ENCODE results near the gene PPP4R1. TPM values are rescaled to one million over a fixed set of nuclear protein-coding genes. Genes with fewer than 3 reads are reported as not detected.

The PPP4R1 gene
- polyA plus RNA-seq, 1 donor from 2014 or later, result 127 TPM

DNA sequence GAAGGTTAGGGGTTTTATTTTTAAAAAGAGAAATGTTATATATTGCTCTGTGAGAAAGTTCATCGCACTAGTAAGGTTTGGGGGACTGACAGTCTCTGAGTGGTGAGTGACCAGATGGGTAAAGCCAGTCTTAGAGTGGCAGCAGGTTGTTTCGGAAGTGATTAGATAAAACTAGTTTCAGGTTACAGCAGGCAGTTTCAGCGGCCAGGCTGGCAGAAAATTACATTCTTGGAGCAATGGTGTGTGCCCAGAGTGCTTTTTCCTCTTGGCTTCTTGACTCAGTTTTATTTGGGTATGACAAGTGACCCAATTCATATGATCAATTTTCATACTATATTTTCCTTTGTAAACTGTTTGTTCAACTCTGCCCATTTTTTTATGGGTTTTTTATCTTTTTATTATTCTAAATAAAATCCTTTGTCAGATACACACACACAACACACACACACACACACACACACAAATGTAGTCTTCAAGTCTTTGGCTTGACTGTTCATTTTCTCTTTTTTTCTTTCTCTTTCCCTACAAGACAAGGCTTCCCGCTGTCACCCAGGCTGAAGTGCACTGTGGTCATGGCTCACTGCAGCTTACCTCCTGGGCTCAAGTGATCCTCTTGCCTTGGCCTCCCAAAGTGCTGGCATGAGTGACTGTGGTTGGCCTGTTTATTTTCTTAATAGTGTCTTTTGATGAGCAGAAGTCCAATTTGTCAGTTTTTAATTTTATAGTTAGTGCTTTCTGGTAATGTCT is 108.1 kb downstream of the PPP4R1 start:
- Histone ChIP-seq H3F3A (ENCODE audit: insufficient read depth, low read length, poor library complexity, severe bottlenecking) (no peaks in the 10 kb centered on the region), H3K9me3 (ENCODE audit: low read length) (no peaks in the 10 kb centered on the region), H3K27ac (ENCODE audit: low read length) (no peak overlapping the region), H3K4me3 (ENCODE audit: low read length) (no peak overlapping the region), H2AFZ (ENCODE audit: low read depth, low read length) (no peak overlapping the region), H3K4me2 (ENCODE audit: low read length) (no peak overlapping the region), H3K27me3 (ENCODE audit: insufficient read depth, low read depth, low read length) (no peaks in the 10 kb centered on the region), H3K36me3 (ENCODE audit: insufficient read depth, low read length) (no peaks in the 10 kb centered on the region), H3K9ac (ENCODE audit: low read length) (no peak overlapping the region), H4K20me1 (ENCODE audit: insufficient read depth) (no peaks in the 10 kb centered on the region), H3K79me2 (replicated peaks; ENCODE audit: insufficient read depth, low read length) (peaks cover 15% of the 10 kb centered on the region), H3K9me2 (ENCODE audit: insufficient read depth, low read length) (no peaks in the 10 kb centered on the region)
- TF ChIP-seq EZH2 (IDR thresholded peaks at IDR 0.05; ENCODE audit: borderline replicate concordance, insufficient read depth, low read length, poor library complexity, severe bottlenecking) (no peak), SMC3 (conservative IDR thresholded peaks at IDR 0.05; ENCODE audit: poor library complexity) (no peak), EP300 (conservative IDR thresholded peaks at IDR 0.05; ENCODE audit: poor library complexity, severe bottlenecking) (no peak), MXI1 (conservative IDR thresholded peaks at IDR 0.05; ENCODE audit: poor library complexity, severe bottlenecking) (no peak), RAD21 (conservative IDR thresholded peaks at IDR 0.05) (no peak), POLR2AphosphoS5 (IDR thresholded peaks at IDR 0.05) (no peak), TAF1 (IDR thresholded peaks at IDR 0.05; ENCODE audit: low read depth) (no peak)
- TF ChIP-seq, protein P1, sequence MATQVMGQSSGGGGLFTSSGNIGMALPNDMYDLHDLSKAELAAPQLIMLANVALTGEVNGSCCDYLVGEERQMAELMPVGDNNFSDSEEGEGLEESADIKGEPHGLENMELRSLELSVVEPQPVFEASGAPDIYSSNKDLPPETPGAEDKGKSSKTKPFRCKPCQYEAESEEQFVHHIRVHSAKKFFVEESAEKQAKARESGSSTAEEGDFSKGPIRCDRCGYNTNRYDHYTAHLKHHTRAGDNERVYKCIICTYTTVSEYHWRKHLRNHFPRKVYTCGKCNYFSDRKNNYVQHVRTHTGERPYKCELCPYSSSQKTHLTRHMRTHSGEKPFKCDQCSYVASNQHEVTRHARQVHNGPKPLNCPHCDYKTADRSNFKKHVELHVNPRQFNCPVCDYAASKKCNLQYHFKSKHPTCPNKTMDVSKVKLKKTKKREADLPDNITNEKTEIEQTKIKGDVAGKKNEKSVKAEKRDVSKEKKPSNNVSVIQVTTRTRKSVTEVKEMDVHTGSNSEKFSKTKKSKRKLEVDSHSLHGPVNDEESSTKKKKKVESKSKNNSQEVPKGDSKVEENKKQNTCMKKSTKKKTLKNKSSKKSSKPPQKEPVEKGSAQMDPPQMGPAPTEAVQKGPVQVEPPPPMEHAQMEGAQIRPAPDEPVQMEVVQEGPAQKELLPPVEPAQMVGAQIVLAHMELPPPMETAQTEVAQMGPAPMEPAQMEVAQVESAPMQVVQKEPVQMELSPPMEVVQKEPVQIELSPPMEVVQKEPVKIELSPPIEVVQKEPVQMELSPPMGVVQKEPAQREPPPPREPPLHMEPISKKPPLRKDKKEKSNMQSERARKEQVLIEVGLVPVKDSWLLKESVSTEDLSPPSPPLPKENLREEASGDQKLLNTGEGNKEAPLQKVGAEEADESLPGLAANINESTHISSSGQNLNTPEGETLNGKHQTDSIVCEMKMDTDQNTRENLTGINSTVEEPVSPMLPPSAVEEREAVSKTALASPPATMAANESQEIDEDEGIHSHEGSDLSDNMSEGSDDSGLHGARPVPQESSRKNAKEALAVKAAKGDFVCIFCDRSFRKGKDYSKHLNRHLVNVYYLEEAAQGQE (IDR thresholded peaks at IDR 0.05; ENCODE audit: borderline replicate concordance), result no peak
- TF ChIP-seq, protein P2, sequence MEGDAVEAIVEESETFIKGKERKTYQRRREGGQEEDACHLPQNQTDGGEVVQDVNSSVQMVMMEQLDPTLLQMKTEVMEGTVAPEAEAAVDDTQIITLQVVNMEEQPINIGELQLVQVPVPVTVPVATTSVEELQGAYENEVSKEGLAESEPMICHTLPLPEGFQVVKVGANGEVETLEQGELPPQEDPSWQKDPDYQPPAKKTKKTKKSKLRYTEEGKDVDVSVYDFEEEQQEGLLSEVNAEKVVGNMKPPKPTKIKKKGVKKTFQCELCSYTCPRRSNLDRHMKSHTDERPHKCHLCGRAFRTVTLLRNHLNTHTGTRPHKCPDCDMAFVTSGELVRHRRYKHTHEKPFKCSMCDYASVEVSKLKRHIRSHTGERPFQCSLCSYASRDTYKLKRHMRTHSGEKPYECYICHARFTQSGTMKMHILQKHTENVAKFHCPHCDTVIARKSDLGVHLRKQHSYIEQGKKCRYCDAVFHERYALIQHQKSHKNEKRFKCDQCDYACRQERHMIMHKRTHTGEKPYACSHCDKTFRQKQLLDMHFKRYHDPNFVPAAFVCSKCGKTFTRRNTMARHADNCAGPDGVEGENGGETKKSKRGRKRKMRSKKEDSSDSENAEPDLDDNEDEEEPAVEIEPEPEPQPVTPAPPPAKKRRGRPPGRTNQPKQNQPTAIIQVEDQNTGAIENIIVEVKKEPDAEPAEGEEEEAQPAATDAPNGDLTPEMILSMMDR (IDR thresholded peaks at IDR 0.05; ENCODE audit: poor library complexity, severe bottlenecking), result no peak

Small RNA genes lying within 50 kb of the gene (small RNA-seq; reads per million reads assigned to genes)
- gene RNU2-27P (0 to 12.7 (median 0) reads per million in 3 experiments), gene RNU6-903P (0 reads per million in 3 experiments)

Other genes starting within 250 kb of the PPP4R1 start
- 24.4 and 30.0 TPM in 2 replicates for gene RALBP1, start 139.0 kb downstream of the PPP4R1 start, polyA plus RNA-seq
- gene RAB31, start 93.7 kb upstream of the PPP4R1 start, polyA plus RNA-seq, result 16.3 and 16.5 TPM in 2 replicates

All from neural cell (in vitro differentiated cells).